Measurements from ENCODE around the gene FAM181A. TPM values are rescaled to one million over a fixed set of nuclear protein-coding genes. Genes with fewer than 3 reads are reported as not detected.

Gene FAM181A
- total RNA-seq, 1 donor from 2014 or later = not detected

DNA sequence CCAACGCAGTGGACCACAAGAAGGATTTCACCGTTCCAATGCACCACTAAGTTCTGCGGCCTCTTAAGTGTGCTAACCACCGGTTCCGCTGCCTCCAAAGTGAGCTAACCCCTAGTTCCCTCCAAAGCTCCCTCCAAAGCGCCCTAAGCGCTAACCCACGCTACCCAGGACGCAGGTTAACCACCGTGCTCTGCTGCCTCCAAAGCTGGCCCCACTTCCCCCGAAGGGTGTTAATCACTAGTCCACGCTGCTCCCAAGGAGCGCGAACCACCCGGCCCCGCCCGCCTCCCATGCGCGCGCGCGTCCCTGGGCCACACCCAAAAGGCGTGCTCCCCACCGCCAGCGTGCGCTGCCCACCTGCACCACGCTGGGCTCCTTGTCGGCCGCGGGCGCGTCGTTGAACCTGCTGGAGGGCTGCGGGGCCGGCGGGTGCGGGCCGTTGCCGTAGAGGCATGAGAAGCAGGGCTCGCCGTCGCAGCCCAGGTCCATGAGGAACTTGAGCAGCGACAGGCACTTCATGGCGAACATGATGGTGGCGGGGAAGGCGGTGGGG is 11.7 kb downstream of the FAM181A start:
- Mint-ChIP-seq H3K9me3 (ENCODE audit: unreplicated experiment) (peaks cover 11% of the 10 kb centered on the region), H3K27ac (ENCODE audit: unreplicated experiment) (no peak overlapping the region), H3K36me3 (ENCODE audit: unreplicated experiment) (peaks cover 3% of the 10 kb centered on the region), H3K4me3 (ENCODE audit: unreplicated experiment) (peak overlapping the region; percentile 46), H3K4me1 (ENCODE audit: low read depth, unreplicated experiment) (peaks cover 15% of the 10 kb centered on the region), H3K27me3 (ENCODE audit: unreplicated experiment) (peaks cover 7% of the 10 kb centered on the region)
- no peak for DNase-seq
- no peak for TF ChIP-seq CTCF (IDR thresholded peaks at IDR 0.05; ENCODE audit: partially characterized antibody, unreplicated experiment)

GRCh38 chr14:93939304-93940229 is 12.4 kb downstream of the FAM181A start:
- Mint-ChIP-seq H3K4me1 (ENCODE audit: low read depth, unreplicated experiment) (peaks cover 22% of the 10 kb centered on the region), H3K36me3 (ENCODE audit: unreplicated experiment) (peaks cover under 1% of the 10 kb centered on the region), H3K4me3 (ENCODE audit: unreplicated experiment) (peak overlapping the region; percentile 46), H3K27me3 (ENCODE audit: unreplicated experiment) (peaks cover 5% of the 10 kb centered on the region), H3K9me3 (ENCODE audit: unreplicated experiment) (peaks cover 11% of the 10 kb centered on the region), H3K27ac (ENCODE audit: unreplicated experiment) (no peak overlapping the region)
- peak; percentile 96 for DNase-seq
- peak; percentile 99 for TF ChIP-seq CTCF (IDR thresholded peaks at IDR 0.05; ENCODE audit: partially characterized antibody, unreplicated experiment)

- Mint-ChIP-seq H3K27ac (ENCODE audit: unreplicated experiment) (no peak overlapping the region), H3K27me3 (ENCODE audit: unreplicated experiment) (peaks cover 5% of the 10 kb centered on the region), H3K4me3 (ENCODE audit: unreplicated experiment) (peak overlapping the region; percentile 0), H3K36me3 (ENCODE audit: unreplicated experiment) (no peaks in the 10 kb centered on the region), H3K4me1 (ENCODE audit: low read depth, unreplicated experiment) (peaks cover 25% of the 10 kb centered on the region), H3K9me3 (ENCODE audit: unreplicated experiment) (peaks cover 11% of the 10 kb centered on the region)
- no peak for DNase-seq
- no peak for TF ChIP-seq CTCF (IDR thresholded peaks at IDR 0.05; ENCODE audit: partially characterized antibody, unreplicated experiment)
Measured at GRCh38 chr14:93940437-93940836, 13.3 kb downstream of the FAM181A start.

GRCh38 chr14:93941293-93941910 is 14.3 kb downstream of the FAM181A start:
- TF ChIP-seq CTCF (IDR thresholded peaks at IDR 0.05; ENCODE audit: partially characterized antibody, unreplicated experiment) = no peak
- Mint-ChIP-seq H3K27ac (ENCODE audit: unreplicated experiment) (peak overlapping the region; percentile 93), H3K4me3 (ENCODE audit: unreplicated experiment) (peak overlapping the region; percentile 30), H3K36me3 (ENCODE audit: unreplicated experiment) (no peaks in the 10 kb centered on the region), H3K9me3 (ENCODE audit: unreplicated experiment) (peaks cover 11% of the 10 kb centered on the region), H3K27me3 (ENCODE audit: unreplicated experiment) (peaks cover 5% of the 10 kb centered on the region), H3K4me1 (ENCODE audit: low read depth, unreplicated experiment) (peaks cover 32% of the 10 kb centered on the region)
- DNase-seq = peak; percentile 38

Data from glutamatergic neuron (in vitro differentiated cells).